Gastrocnemius medialis (tissue), 4 donors: ENCODE measurements around the gene ARHGEF4. TPM values are rescaled to one million over a fixed set of nuclear protein-coding genes. Genes with fewer than 3 reads are reported as not detected.

Experiments used
- ATAC-seq, 2 donors: fragments of 150-250 bp; one replicate each; pipeline ENCODE4 v1.9.1; 2016
- DNase-seq, 2 donors: peaks; one replicate each; pipeline ENCODE4 v3.0.0-alpha.2; 2019
- H3K27ac ChIP-seq, 4 donors: fragments of 200-600 bp; sonication (generic); 1 replicate in 1 of 4; 2 replicates in 3 of 4; pipeline ENCODE4 v1.5.1; 2016 to 2018; ENCODE audit warnings: mild to moderate bottlenecking in 2 of 4, moderate library complexity in 1 of 4
- H3K27me3 ChIP-seq, 3 donors: fragments of 200-600 bp; sonication (generic) in 2 of 3; 1 replicate in 1 of 3; 2 replicates in 2 of 3; pipeline versions ENCODE4 v1.5.1 to v1.6.0; 2016 to 2019; ENCODE audit warnings: mild to moderate bottlenecking in 1 of 3, moderate library complexity in 1 of 3
- H3K36me3 ChIP-seq, 2 donors: fragments of 200-600 bp; sonication (generic) in 1 of 2; one replicate each; pipeline ENCODE4 v1.5.1; 2017 to 2018
- H3K4me1 ChIP-seq, 2 donors: fragments of 200-600 bp; sonication (generic) in 1 of 2; one replicate each; pipeline ENCODE4 v1.5.1; 2016 to 2017; ENCODE audit warnings: mild to moderate bottlenecking in 2 of 2
- H3K4me3 ChIP-seq, 4 donors: fragments of 200-600 bp; sonication (generic) in 3 of 4; 1 replicate in 1 of 4; 2 replicates in 3 of 4; pipeline ENCODE4 v1.5.1; 2016 to 2019; ENCODE audit warnings: mild to moderate bottlenecking in 2 of 4
- H3K9me3 ChIP-seq, 3 donors: fragments of 200-600 bp; sonication (generic) in 2 of 3; 1 replicate in 1 of 3; 2 replicates in 2 of 3; pipeline ENCODE4 v1.5.1; 2016 to 2019
- POLR2A ChIP-seq, 2 donors: fragments of 450-650 bp; IDR thresholded peaks; one replicate each; pipeline ENCODE4 v1.6.1; 2017; ENCODE audit warnings: antibody characterized with exemption in 2 of 2, mild to moderate bottlenecking in 2 of 2, moderate library complexity in 2 of 2
- in situ Hi-C, 4 donors: fragments of 200-750 bp; cut with MboI; loops; one replicate each; pipeline versions ENCODE4 v1.15.0 to v1.8.0; 2017; ENCODE audit warnings: low sequenced_read_pairs in 4 of 4
- intact Hi-C: fragments of 100-400 bp; cut with DNase I; formaldehyde crosslinking; loops from one replicate; pipeline ENCODE4 v1.15.1; 2023; ENCODE audit warnings: low total_unique reads
- total RNA-seq, 4 donors: library from RNA; depleted of rRNA; stranded (reverse); fragments of >200 nt; gene quantifications; one replicate each; pipeline versions ENCODE4 v1.1.0 to v1.2.3, GENCODE V29; 2016
- TF ChIP-seq, protein P1 (sequence below), 5 experiments: fragments of 450-650 bp in 3 of 5; fragments of 200-600 bp in 2 of 5; sonication (generic) in 2 of 5; IDR thresholded peaks in 4 of 5; conservative IDR thresholded peaks in 1 of 5; 1 replicate in 4 of 5; 2 replicates in 1 of 5; pipeline ENCODE4 v1.5.1; 2016 to 2019; ENCODE audit warnings: antibody characterized with exemption in 5 of 5, mild to moderate bottlenecking in 3 of 5, moderate library complexity in 3 of 5

The ARHGEF4 gene
- total RNA-seq, 4 donors from 2014 or later = 1.0 to 14.8 (median 5.1) TPM

DNA sequence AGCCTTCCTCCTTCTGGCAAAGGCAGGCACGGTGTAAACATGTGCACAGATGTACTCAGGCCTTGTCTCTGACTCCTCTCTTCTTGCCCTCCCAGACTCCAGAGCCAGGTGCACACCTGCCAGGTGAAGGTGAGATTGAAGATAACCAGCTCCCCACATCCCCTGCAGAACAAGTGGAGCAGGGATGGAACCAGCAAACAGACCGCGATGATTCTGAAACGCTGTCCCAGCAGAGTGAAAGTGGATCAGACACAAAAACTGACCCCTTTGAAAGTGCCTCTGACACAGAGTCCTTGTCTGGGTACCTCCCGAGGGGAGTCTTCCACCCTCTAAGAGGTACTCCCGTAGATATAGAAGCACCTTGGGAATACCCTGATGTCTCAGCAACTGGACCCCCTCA is 77.2 kb downstream of the ARHGEF4 start:
- in situ Hi-C loops = no loop called here
- Histone ChIP-seq H3K4me3 (no peak overlapping the region), H3K27ac (no peak overlapping the region), H3K27me3 (peaks cover 15 to 20% (median 17%) of the 10 kb centered on the region in 3 donors), H3K4me1 (no peaks in the 10 kb centered on the region), H3K9me3 (no peaks in the 10 kb centered on the region), H3K36me3 (no peaks in the 10 kb centered on the region)
- ATAC-seq (no peak), DNase-seq (no peak)
- TF ChIP-seq POLR2A (IDR thresholded peaks at IDR 0.05) = no peak
- TF ChIP-seq, protein P1, sequence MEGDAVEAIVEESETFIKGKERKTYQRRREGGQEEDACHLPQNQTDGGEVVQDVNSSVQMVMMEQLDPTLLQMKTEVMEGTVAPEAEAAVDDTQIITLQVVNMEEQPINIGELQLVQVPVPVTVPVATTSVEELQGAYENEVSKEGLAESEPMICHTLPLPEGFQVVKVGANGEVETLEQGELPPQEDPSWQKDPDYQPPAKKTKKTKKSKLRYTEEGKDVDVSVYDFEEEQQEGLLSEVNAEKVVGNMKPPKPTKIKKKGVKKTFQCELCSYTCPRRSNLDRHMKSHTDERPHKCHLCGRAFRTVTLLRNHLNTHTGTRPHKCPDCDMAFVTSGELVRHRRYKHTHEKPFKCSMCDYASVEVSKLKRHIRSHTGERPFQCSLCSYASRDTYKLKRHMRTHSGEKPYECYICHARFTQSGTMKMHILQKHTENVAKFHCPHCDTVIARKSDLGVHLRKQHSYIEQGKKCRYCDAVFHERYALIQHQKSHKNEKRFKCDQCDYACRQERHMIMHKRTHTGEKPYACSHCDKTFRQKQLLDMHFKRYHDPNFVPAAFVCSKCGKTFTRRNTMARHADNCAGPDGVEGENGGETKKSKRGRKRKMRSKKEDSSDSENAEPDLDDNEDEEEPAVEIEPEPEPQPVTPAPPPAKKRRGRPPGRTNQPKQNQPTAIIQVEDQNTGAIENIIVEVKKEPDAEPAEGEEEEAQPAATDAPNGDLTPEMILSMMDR (IDR thresholded peaks at IDR 0.05 in 4 of 5, conservative IDR thresholded peaks at IDR 0.05 in 1 of 5) = no peak
- intact Hi-C loops = no loop called here

DNA sequence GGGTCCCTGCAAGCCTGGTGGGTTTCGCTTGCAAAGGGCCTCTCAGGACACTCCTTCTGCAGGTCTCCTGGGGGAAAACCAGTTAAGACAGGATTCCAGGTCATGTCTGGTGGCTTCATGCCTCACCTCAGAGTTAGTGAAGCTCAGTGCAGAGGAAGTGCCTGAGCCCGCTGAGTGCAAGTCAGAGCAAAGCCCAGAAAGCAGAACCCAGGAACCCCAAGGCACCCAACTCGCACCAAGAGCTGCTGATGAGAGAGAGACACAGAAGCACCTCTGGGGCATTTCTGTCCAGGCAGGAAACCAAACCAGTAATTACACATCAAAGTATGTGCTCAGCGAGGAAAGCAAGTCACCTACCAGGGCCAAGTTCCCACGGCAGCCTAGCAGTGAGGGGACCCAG is 78.4 kb downstream of the ARHGEF4 start:
- no peak overlapping the region for H3K4me3 ChIP-seq
- ATAC-seq (no peak), DNase-seq (no peak)
- TF ChIP-seq, protein P1 (IDR thresholded peaks at IDR 0.05 in 4 of 5, conservative IDR thresholded peaks at IDR 0.05 in 1 of 5) = no peak
- no peak for TF ChIP-seq POLR2A (IDR thresholded peaks at IDR 0.05)
- peaks cover 15 to 20% (median 17%) of the 10 kb centered on the region in 3 donors for H3K27me3 ChIP-seq
- no peaks in the 10 kb centered on the region for H3K36me3 ChIP-seq
- H3K9me3 ChIP-seq = no peaks in the 10 kb centered on the region
- intact Hi-C loops (no loop called here), in situ Hi-C loops (no loop called here)
- no peak overlapping the region for H3K27ac ChIP-seq
- H3K4me1 ChIP-seq = no peaks in the 10 kb centered on the region

DNA sequence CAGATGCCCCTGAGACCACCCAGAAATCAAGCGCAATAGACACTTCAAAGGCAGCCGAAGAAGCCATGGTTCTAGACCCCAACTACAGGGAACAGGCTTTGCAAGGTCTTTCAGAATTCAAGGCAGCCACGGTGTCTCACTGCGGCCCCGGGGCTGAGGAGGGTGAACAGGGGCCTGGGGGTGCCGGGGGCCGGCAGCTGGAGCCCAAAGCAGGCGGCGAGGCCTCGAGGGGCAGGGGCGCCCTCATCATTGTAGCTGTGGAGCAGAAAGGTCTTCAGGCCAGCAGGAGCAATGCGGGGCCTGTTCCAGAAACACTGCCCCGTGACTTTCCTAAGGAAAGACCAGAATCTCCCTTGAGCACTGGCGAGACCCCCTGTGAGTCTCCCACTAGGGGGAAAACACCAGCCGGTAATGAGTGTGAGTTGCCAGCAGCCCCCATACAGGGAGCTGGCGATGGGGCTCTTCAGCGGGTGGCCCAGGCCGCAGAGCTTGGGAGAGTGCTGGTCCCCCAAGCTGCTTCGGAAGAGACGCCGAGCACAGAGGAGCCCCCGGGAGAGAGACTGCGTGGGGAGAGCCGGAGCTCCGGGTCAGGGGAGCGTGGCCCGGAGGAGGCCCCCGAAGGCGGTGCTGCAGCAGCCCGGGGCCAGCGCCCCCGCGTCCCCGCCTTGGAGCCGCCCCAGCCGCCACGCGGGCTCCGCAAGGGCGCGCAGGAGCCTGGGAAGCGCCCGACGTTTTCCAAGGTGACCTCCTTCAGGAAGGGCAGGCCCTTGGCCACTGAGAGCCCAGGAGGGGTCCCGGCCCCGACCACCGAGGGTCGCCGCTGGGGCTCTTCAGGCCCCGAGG is 79.1 kb downstream of the ARHGEF4 start:
- no peaks in the 10 kb centered on the region for H3K4me1 ChIP-seq
- H3K4me3 ChIP-seq = no peak overlapping the region
- intact Hi-C loops = no loop called here
- H3K27me3 ChIP-seq = peaks cover 15 to 20% (median 17%) of the 10 kb centered on the region in 3 donors
- H3K27ac ChIP-seq = no peak overlapping the region
- H3K36me3 ChIP-seq = no peaks in the 10 kb centered on the region
- H3K9me3 ChIP-seq = no peaks in the 10 kb centered on the region
- no peak for DNase-seq
- no peak for TF ChIP-seq POLR2A (IDR thresholded peaks at IDR 0.05)
- TF ChIP-seq, protein P1 (IDR thresholded peaks at IDR 0.05 in 4 of 5, conservative IDR thresholded peaks at IDR 0.05 in 1 of 5) = no peak
- in situ Hi-C loops = no loop called here
- no peak for ATAC-seq

DNA sequence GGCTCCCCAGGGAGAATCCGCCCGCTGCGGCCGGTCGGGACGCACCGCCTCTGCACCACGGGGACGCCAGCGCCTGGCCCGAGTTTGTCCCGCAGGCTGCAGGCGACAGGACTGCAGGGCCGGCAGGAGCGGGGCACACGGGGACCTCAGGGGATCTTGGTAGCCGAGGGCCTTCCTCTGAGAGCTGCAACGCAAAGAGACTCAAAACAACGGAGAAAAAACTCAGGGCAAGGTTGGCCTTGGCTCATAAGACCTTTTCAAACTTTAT is 79.7 kb downstream of the ARHGEF4 start:
- in situ Hi-C loops = no loop called here
- peaks cover 15 to 20% (median 17%) of the 10 kb centered on the region in 3 donors for H3K27me3 ChIP-seq
- DNase-seq (no peak), ATAC-seq (no peak)
- no peak overlapping the region for H3K27ac ChIP-seq
- H3K4me1 ChIP-seq = no peaks in the 10 kb centered on the region
- intact Hi-C loops = no loop called here
- no peak overlapping the region for H3K4me3 ChIP-seq
- no peaks in the 10 kb centered on the region for H3K36me3 ChIP-seq
- TF ChIP-seq POLR2A (IDR thresholded peaks at IDR 0.05) = no peak
- TF ChIP-seq, protein P1 (IDR thresholded peaks at IDR 0.05 in 4 of 5, conservative IDR thresholded peaks at IDR 0.05 in 1 of 5) = no peak
- H3K9me3 ChIP-seq = no peaks in the 10 kb centered on the region
